ENCODE measurements around the gene CDC73. TPM values are rescaled to one million over a fixed set of nuclear protein-coding genes. Genes with fewer than 3 reads are reported as not detected.
A peak's percentile ranks its signal among the peaks of the same experiment; 100 is the strongest.

Gene CDC73
- total RNA-seq, 1 experiment from 2014 or later = 62.5 TPM

GRCh38 chr1:193216920-193217319, 95.1 kb downstream of the CDC73 start:
- no peak overlapping the region for H3K18ac ChIP-seq (ENCODE audit: insufficient read length, low read depth, low read length)
- H3K4ac ChIP-seq (ENCODE audit: low read depth, low read length) = no peak overlapping the region
- no peak overlapping the region for H3K4me2 ChIP-seq (ENCODE audit: insufficient read depth, insufficient read length, low read length)
- H3K23me2 ChIP-seq (ENCODE audit: insufficient read length, low read depth, low read length, poor library complexity, severe bottlenecking) = no peaks in the 10 kb centered on the region
- H4K20me1 ChIP-seq (ENCODE audit: control insufficient read depth, insufficient read depth, insufficient read length) = no peaks in the 10 kb centered on the region
- no peaks in the 10 kb centered on the region for H3K79me1 ChIP-seq (ENCODE audit: insufficient read depth, low read depth, low read length, poor library complexity, severe bottlenecking)
- H3K9me3 Mint-ChIP-seq = no peaks in the 10 kb centered on the region
- H3K27ac ChIP-seq (ENCODE audit: insufficient read length, low read depth, low read length) = no peak overlapping the region
- no peak overlapping the region for H2BK120ac ChIP-seq (ENCODE audit: low read depth, low read length, poor library complexity, severe bottlenecking)
- H3K9ac ChIP-seq (ENCODE audit: extremely low read depth, insufficient read length, low read length) = no peak overlapping the region
- H4K91ac ChIP-seq (ENCODE audit: insufficient read length, low read depth, low read length) = no peak overlapping the region
- WGBS (ENCODE audit: extremely low coverage, insufficient read length, low lambda C conversion rate) = no CpG with 5 or more reads among the region's 8 CpGs
- H3K36me3 Mint-ChIP-seq (ENCODE audit: insufficient read depth in 1 of 3, low read depth in 3 of 3) = peaks cover 14 to 40% (median 39%) of the 10 kb centered on the region in 3 experiments
- no peak overlapping the region for H2BK20ac ChIP-seq (ENCODE audit: low read depth, low read length, poor library complexity, severe bottlenecking)
- H3K4me3 Mint-ChIP-seq = no peak overlapping the region; a peak in 1 of 5 replicates
- no peaks in the 10 kb centered on the region for H3K27me3 Mint-ChIP-seq (ENCODE audit: low read depth)
- H3K4me1 ChIP-seq (ENCODE audit: insufficient read depth, low read length) = peaks cover 4% of the 10 kb centered on the region; the same call in 1 of the 2 replicates
- H4K5ac ChIP-seq (ENCODE audit: insufficient read length, low read depth, low read length) = no peak overlapping the region
- no peak overlapping the region for H2BK15ac ChIP-seq (ENCODE audit: low read depth, low read length)
- H3K9me3 ChIP-seq (ENCODE audit: control insufficient read depth, low read depth, low read length) = no peaks in the 10 kb centered on the region
- no peak for TF ChIP-seq CTCF (conservative IDR thresholded peaks at IDR 0.05)
- H2BK5ac ChIP-seq (ENCODE audit: insufficient read length, low read length) = no peak overlapping the region
- no peak overlapping the region for H3K14ac ChIP-seq (ENCODE audit: insufficient read depth, low read length)
- no peak overlapping the region for H2AFZ ChIP-seq (ENCODE audit: low read length)
- H3K27ac Mint-ChIP-seq = peak overlapping the region; percentile 33 to 95 (median 77); a peak in 4 of 7 replicates
- no peak overlapping the region for H3K23ac ChIP-seq (ENCODE audit: insufficient read length, low read depth, low read length)
- no peaks in the 10 kb centered on the region for H3K79me2 ChIP-seq (ENCODE audit: insufficient read depth, low read length)
- no peak overlapping the region for H2AK5ac ChIP-seq (ENCODE audit: insufficient read length, low read length)
- no peaks in the 10 kb centered on the region for H3K27me3 ChIP-seq (ENCODE audit: insufficient read depth, low read length)
- H3T11ph ChIP-seq (ENCODE audit: low read length) = no peak overlapping the region
- no peak overlapping the region for H4K8ac ChIP-seq (replicated peaks; ENCODE audit: insufficient read length, low read depth, low read length)
- H3K56ac ChIP-seq (ENCODE audit: insufficient read length, low read depth, low read length) = no peak overlapping the region
- peak; percentile 79 for DNase-seq
- peaks cover 29 to 30% of the 10 kb centered on the region in 2 experiments for H3K4me1 Mint-ChIP-seq
- no peak overlapping the region for H2BK12ac ChIP-seq (ENCODE audit: insufficient read length, low read depth, low read length)

All from H9 (cell line).